IMR-90 (cell line): Measurements from ENCODE around the gene CNIH1. TPM values are rescaled to one million over a fixed set of nuclear protein-coding genes. Genes with fewer than 3 reads are reported as not detected.
A peak's percentile ranks its signal among the peaks of the same experiment; 100 is the strongest.

ENCODE experiments used
- ATAC-seq: fragments of 200-7000 bp; cut with Tn5 transposase; 2 replicates; pipeline ENCODE4 v1.9.1; 2020; ENCODE audit warnings: low read depth, mild to moderate bottlenecking, moderate library complexity
- BruUV-seq: library from RNA; stranded (reverse); fragments of 400-500 nt; replicated peaks from 2 replicates; lab custom pipeline; 2021; lab: Mats Ljungman, UMichigan
- CTCF ChIA-PET: fragments of 300-600 bp; formaldehyde crosslinking; extraction: SDS; loops from one replicate; lab custom pipeline; 2021; ENCODE audit warnings: antibody characterized with exemption; lab: Yijun Ruan, JAX
- POLR2A ChIA-PET: fragments of 300-600 bp; sonication (Branson Sonifier 250); formaldehyde crosslinking; loops from one replicate; lab custom pipeline; 2022; ENCODE audit warnings: antibody characterized with exemption; ENCODE audit not compliant: unreplicated experiment; lab: Charles Lee
- DNase-seq: peaks from one replicate; pipeline ENCODE4 v3.0.0; 2013
- H2AFZ ChIP-seq: replicated peaks from 2 replicates; pipeline ENCODE3; 2013; ENCODE audit warnings: low read length, mild to moderate bottlenecking; ENCODE audit not compliant: poor library complexity
- H2AK5ac ChIP-seq: 2 replicates; pipeline ENCODE4 v1.6.1; 2013; ENCODE audit warnings: low read depth, low read length, inconsistent platforms
- H2AK9ac ChIP-seq: replicated peaks from 2 replicates; pipeline ENCODE3; 2013; ENCODE audit warnings: mild to moderate bottlenecking, low read depth, low read length, moderate library complexity; ENCODE audit not compliant: poor library complexity
- H2BK120ac ChIP-seq: 2 replicates; pipeline ENCODE4 v1.6.1; 2013; ENCODE audit warnings: low read depth, low read length, inconsistent platforms
- H2BK15ac ChIP-seq: 3 replicates; pipeline ENCODE4 v1.6.1; 2013; ENCODE audit warnings: low read depth, low read length, inconsistent platforms
- H2BK20ac ChIP-seq: 2 replicates; pipeline ENCODE4 v1.6.1; 2013; ENCODE audit warnings: low read depth, mild to moderate bottlenecking, inconsistent platforms, low read length, moderate library complexity
- H2BK5ac ChIP-seq: 2 replicates; pipeline ENCODE4 v1.6.1; 2013; ENCODE audit warnings: mild to moderate bottlenecking, low read depth, low read length, inconsistent platforms; ENCODE audit not compliant: poor library complexity, severe bottlenecking
- H3K14ac ChIP-seq: replicated peaks from 2 replicates; pipeline ENCODE4 v1.6.1; 2013; ENCODE audit warnings: low read depth, low read length, inconsistent platforms
- H3K18ac ChIP-seq: 2 replicates; pipeline ENCODE4 v1.6.1; 2013; ENCODE audit warnings: low read depth, low read length, control low read depth
- H3K23ac ChIP-seq: 2 replicates; pipeline ENCODE4 v1.6.1; 2013; ENCODE audit warnings: low read depth, low read length, inconsistent platforms
- H3K27ac ChIP-seq: 2 replicates; pipeline ENCODE4 v1.5.1; 2013; ENCODE audit warnings: mild to moderate bottlenecking, control low read depth, low read length; ENCODE audit not compliant: insufficient read depth
- H3K27me3 ChIP-seq: 2 replicates; pipeline ENCODE4 v1.6.1; 2013; ENCODE audit warnings: low read length; ENCODE audit not compliant: control insufficient read depth, insufficient read depth
- H3K36me3 ChIP-seq: 2 replicates; pipeline ENCODE4 v1.6.1; 2013; ENCODE audit warnings: low read length, mixed read lengths; ENCODE audit not compliant: control insufficient read depth, insufficient read depth
- H3K4ac ChIP-seq: 2 replicates; pipeline ENCODE4 v1.6.1; 2013; ENCODE audit warnings: low read depth, low read length, inconsistent platforms
- H3K4me1 ChIP-seq: 2 replicates; pipeline ENCODE4 v1.6.1; 2013; ENCODE audit warnings: low read length, mixed read lengths; ENCODE audit not compliant: control insufficient read depth, insufficient read depth
- H3K4me2 ChIP-seq: 2 replicates; pipeline ENCODE4 v1.6.1; 2013; ENCODE audit warnings: low read depth, mild to moderate bottlenecking, control low read depth, low read length, moderate library complexity
- H3K4me3 ChIP-seq: 2 replicates; pipeline ENCODE4 v1.5.1; 2013; ENCODE audit warnings: low read depth, mild to moderate bottlenecking, control low read depth, low read length, moderate library complexity; ENCODE audit not compliant: insufficient read depth
- H3K56ac ChIP-seq: 2 replicates; pipeline ENCODE4 v1.6.1; 2013; ENCODE audit warnings: low read length, inconsistent platforms; ENCODE audit not compliant: insufficient read depth; ENCODE audit errors: extremely low read depth
- H3K79me1 ChIP-seq, 2 experiments: 2 replicates each; pipeline ENCODE4 v1.6.1; 2013; ENCODE audit warnings: low read length in 2 of 2, inconsistent platforms in 1 of 2, low read depth in 1 of 2
- H3K9ac ChIP-seq: 2 replicates; pipeline ENCODE4 v1.6.1; 2013; ENCODE audit warnings: low read depth, low read length, control low read depth
- H3K9me1 ChIP-seq: 2 replicates; pipeline ENCODE4 v1.6.1; 2013; ENCODE audit warnings: low read length, inconsistent platforms; ENCODE audit not compliant: insufficient read depth
- H3K9me3 ChIP-seq: 2 replicates; pipeline ENCODE4 v1.6.1; 2013; ENCODE audit warnings: low read length; ENCODE audit not compliant: control insufficient read depth, insufficient read depth
- H4K20me1 ChIP-seq: 2 replicates; pipeline ENCODE4 v1.6.1; 2013; ENCODE audit warnings: low read length, inconsistent platforms; ENCODE audit not compliant: insufficient read depth
- H4K5ac ChIP-seq: 2 replicates; pipeline ENCODE4 v1.6.1; 2013; ENCODE audit warnings: mild to moderate bottlenecking, low read depth, low read length, control low read depth
- H4K8ac ChIP-seq, 2 experiments: 2 replicates each; pipeline ENCODE4 v1.6.1; 2013; ENCODE audit warnings: low read depth in 2 of 2, low read length in 2 of 2, control low read depth in 1 of 2, inconsistent platforms in 1 of 2
- H4K91ac ChIP-seq: 2 replicates; pipeline ENCODE4 v1.6.1; 2013; ENCODE audit warnings: low read depth, low read length, inconsistent platforms; ENCODE audit not compliant: insufficient read depth
- MXI1 ChIP-seq: IDR thresholded peaks from 2 replicates; pipeline ENCODE4 v1.6.1; 2012; ENCODE audit warnings: low read depth, mild to moderate bottlenecking, low read length, moderate library complexity, borderline replicate concordance
- WGBS, 2 experiments: methylation state at CpG; one replicate each; pipeline versions ENCODE4 v1.1.5 to v1.1.7; 2013; ENCODE audit warnings: missing lambda C conversion rate in 2 of 2; ENCODE audit not compliant: insufficient read length in 1 of 2; ENCODE audit errors: extremely low coverage in 2 of 2; 5-methylcytosine and 5-hydroxymethylcytosine counted together
- dilution Hi-C: fragments of 300-500 bp; cut with HindIII; formaldehyde crosslinking; loops from one replicate; pipeline ENCODE4 v1.14.3; 2018; ENCODE audit warnings: low sequenced_read_pairs; ENCODE audit not compliant: unreplicated experiment
- in situ Hi-C: fragments of 300-500 bp; cut with MboI; formaldehyde crosslinking; loops from 3 replicates; pipeline ENCODE4 v1.14.3; 2019; ENCODE audit warnings: low sequenced_read_pairs, inconsistent platforms, mixed read lengths
- intact Hi-C: fragments of 100-400 bp; cut with micrococcal nuclease; formaldehyde crosslinking; loops from 2 replicates; pipeline ENCODE4 v1.10.0; 2022
- polyA plus RNA-seq, 3 experiments: library from polyadenylated mRNA; depleted of rRNA; stranded (reverse); fragments of >200 nt; gene quantifications; 2 replicates each; pipeline ENCODE4 v1.2.3, GENCODE V29; 2012; ENCODE audit warnings: low replicate concordance in 1 of 3
- total RNA-seq: library from RNA; depleted of rRNA; stranded (reverse); fragments of >200 nt; gene quantifications from 2 replicates; pipeline ENCODE4 v1.2.3, GENCODE V29; 2012; rRNA removed

CNIH1 gene
- total and polyA plus RNA-seq, 2 of the 4 experiments (the other 2 are of a cell fraction): 244 to 284 TPM

DNA sequence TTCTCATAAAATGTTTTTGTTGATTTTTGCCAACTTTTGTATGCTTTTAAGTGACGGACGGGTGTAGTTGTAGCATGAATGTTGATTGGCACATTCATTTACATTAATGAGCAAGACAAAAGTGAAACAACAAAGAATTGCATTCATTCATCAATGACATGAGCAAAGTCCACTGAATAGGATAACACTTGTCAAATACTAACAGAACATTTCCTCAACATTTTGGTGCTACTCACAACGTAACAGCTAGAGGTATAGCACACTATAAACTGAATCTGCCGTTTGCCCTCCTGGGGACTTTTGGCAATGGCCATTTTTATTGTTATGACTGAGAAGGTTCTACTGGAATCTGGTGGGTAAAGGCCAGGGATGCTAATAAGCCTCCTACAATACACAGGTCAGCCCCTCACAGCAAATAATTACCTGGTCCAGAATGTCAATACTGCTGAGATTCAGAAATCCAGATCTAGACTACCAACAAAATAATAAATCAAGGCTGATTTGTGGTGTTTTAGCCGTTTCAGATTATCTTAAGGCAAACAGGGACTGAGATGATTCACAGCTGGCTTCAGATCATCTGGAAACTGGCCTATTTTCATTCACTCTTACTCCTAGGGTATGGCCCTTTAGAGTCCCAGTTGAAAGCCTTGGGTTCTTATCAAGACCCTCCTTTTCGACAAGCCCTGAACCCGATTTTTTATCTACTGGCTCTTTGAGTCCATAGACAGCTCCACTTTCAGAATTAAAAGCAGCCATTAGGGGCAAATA lies 66.9 kb downstream of the CNIH1 start:
- Histone ChIP-seq H2AFZ (no peak overlapping the region), H3K27me3 (peaks cover 21% of the 10 kb centered on the region), H3K9me1 (no peaks in the 10 kb centered on the region), H2BK20ac (no peak overlapping the region), H3K36me3 (no peaks in the 10 kb centered on the region), H2AK9ac (no peak overlapping the region), H2BK5ac (no peak overlapping the region), H3K14ac (no peak overlapping the region), H3K9ac (no peak overlapping the region), H4K8ac (no peak overlapping the region), H3K18ac (no peak overlapping the region), H3K23ac (no peak overlapping the region), H4K91ac (no peak overlapping the region), H3K4me2 (no peak overlapping the region), H2AK5ac (no peak overlapping the region), H3K4me3 (no peak overlapping the region), H3K9me3 (no peaks in the 10 kb centered on the region; the same call in 1 of the 2 replicates), H3K4ac (no peak overlapping the region), H3K79me1 (no peaks in the 10 kb centered on the region), H2BK15ac (no peak overlapping the region), H3K56ac (no peak overlapping the region), H4K20me1 (no peaks in the 10 kb centered on the region), H2BK120ac (no peak overlapping the region), H3K27ac (no peak overlapping the region), H4K5ac (no peak overlapping the region), H3K4me1 (peaks cover 2% of the 10 kb centered on the region; the same call in 1 of the 2 replicates)
- dilution Hi-C loops: no loop called here
- no peak for TF ChIP-seq MXI1
- ChIA-PET POLR2A (no interaction called here), CTCF (no interaction called here)
- intact Hi-C loops: no loop called here
- ATAC-seq: peak; percentile 79
- in situ Hi-C loops: no loop called here
- DNase-seq: peak; percentile 53
- BruUV-seq: no TSS peak
- whole genome bisulfite sequencing, 2 experiments: 36% methylated on average over 2 of the region's 7 CpGs; no CpG with 5 or more reads in 1 of the 2 experiments

Other genes starting within 250 kb of the CNIH1 start
- gene CDKN3, start 44.4 kb downstream of the CNIH1 start, total RNA-seq: 48.9 and 70.8 TPM in 2 replicates
- gene CDKN3, start 44.4 kb downstream of the CNIH1 start, polyA plus RNA-seq (2012; rRNA removed): 32.9 and 38.9 TPM in 2 replicates
- 59.1 and 123 TPM in 2 replicates for gene GMFB, start 47.6 kb upstream of the CNIH1 start, total RNA-seq
- 14.1 and 22.4 TPM in 2 replicates for gene GMFB, start 47.6 kb upstream of the CNIH1 start, polyA plus RNA-seq (2012; rRNA removed)
- 13.8 and 15.3 TPM in 2 replicates for gene CGRRF1, start 68.5 kb upstream of the CNIH1 start, total RNA-seq
- 5.1 and 6.0 TPM in 2 replicates for gene CGRRF1, start 68.5 kb upstream of the CNIH1 start, polyA plus RNA-seq (2012; rRNA removed)
- gene SAMD4A, start 125.8 kb upstream of the CNIH1 start, total RNA-seq: 36.7 and 38.2 TPM in 2 replicates
- gene SAMD4A, start 125.8 kb upstream of the CNIH1 start, polyA plus RNA-seq (2012; rRNA removed): 20.0 and 22.9 TPM in 2 replicates